Cardiac septum (tissue), 1 donor: ENCODE results near the gene GRPEL1. TPM values are rescaled to one million over a fixed set of nuclear protein-coding genes. Genes with fewer than 3 reads are reported as not detected.

Experiments
- DNase-seq: peaks from one replicate; pipeline ENCODE4 v3.0.0-alpha.2; 2020; ENCODE audit warnings: low spot score
- intact Hi-C: fragments of 100-400 bp; cut with DNase I; formaldehyde crosslinking; loops from one replicate; pipeline ENCODE4 v1.14.0; 2022
- total RNA-seq: library from RNA; stranded (reverse); fragmentation: NEBNext Ultra II Directional; extraction: Animal tissue kit (Norgen Biotek cat#: 25700); gene quantifications from one replicate; pipeline ENCODE4 v1.2.1, GENCODE V29; 2021
- donor health status: DM: no; HTN: no; CAD: no.

Gene GRPEL1
- total RNA-seq, 1 donor from 2014 or later: 43.5 TPM

GRCh38 chr4:7051144-7051495, 16.7 kb downstream of the GRPEL1 start:
- DNase-seq: no peak
- intact Hi-C loops: no loop called here

GRCh38 chr4:7050481-7051143, 17.3 kb downstream of the GRPEL1 start:
- no peak for DNase-seq
- intact Hi-C loops: no loop called here

GRCh38 chr4:7049739-7050138, 18.1 kb downstream of the GRPEL1 start:
- intact Hi-C loops: loop anchor here (10.0 kb wide), 1 partner anchor 335 kb away; the partner anchor contains the start of gene BLOC1S4
- no peak for DNase-seq

- intact Hi-C loops: loop anchor here (10.0 kb wide), 1 partner anchor 334 kb away; the partner anchor contains the start of gene BLOC1S4
- DNase-seq: no peak
These were observed 18.6 kb downstream of the GRPEL1 start for GRCh38 chr4:7049295-7049694.

GRCh38 chr4:7048642-7049041, 19.2 kb downstream of the GRPEL1 start:
- DNase-seq: no peak
- intact Hi-C loops: loop anchor here (10.0 kb wide), 1 partner anchor 334 kb away; the partner anchor contains the start of gene BLOC1S4

- DNase-seq: no peak
- intact Hi-C loops: loop anchor here (10.0 kb wide), 1 partner anchor 332 kb away; the partner anchor contains the start of gene BLOC1S4
These were observed 20.9 kb downstream of the GRPEL1 start for GRCh38 chr4:7046971-7047370.

GRCh38 chr4:7045961-7046921, 21.6 kb downstream of the GRPEL1 start:
- intact Hi-C loops: loop anchor here (10.0 kb wide), 1 partner anchor 331 kb away; the partner anchor contains the start of gene BLOC1S4
- DNase-seq: no peak

- DNase-seq: no peak
- intact Hi-C loops: loop anchor here (10.0 kb wide), 1 partner anchor 331 kb away; the partner anchor contains the start of gene BLOC1S4
These were observed 22.3 kb downstream of the GRPEL1 start for GRCh38 chr4:7045553-7045952.

GRCh38 chr4:7044137-7044930, 23.5 kb downstream of the GRPEL1 start:
- no peak for DNase-seq
- intact Hi-C loops: loop anchor here (1.0 to 10.0 kb wide), 2 partner anchors 24 to 330 kb away; partner anchors contain the start of genes BLOC1S4 and GRPEL1

GRCh38 chr4:7043284-7044136, 24.4 kb downstream of the GRPEL1 start, which contains the start of gene TADA2B:
Gene TADA2B, plus strand, starts transcription at chr4:7043372. Its CDS starts 208 bp downstream, at chr4:7043580.
- no peak for DNase-seq
- intact Hi-C loops: loop anchor here (1.0 to 10.0 kb wide), 3 partner anchors 25 to 329 kb away; partner anchors contain the start of genes BLOC1S4 and GRPEL1

GRCh38 chr4:7042503-7043283, 25.2 kb downstream of the GRPEL1 start:
- intact Hi-C loops: loop anchor here (2.0 to 10.0 kb wide), 2 partner anchors 56 to 328 kb away; partner anchors contain the start of gene BLOC1S4
- DNase-seq: peak; percentile 98

GRCh38 chr4:7041801-7042502, 25.9 kb downstream of the GRPEL1 start:
- intact Hi-C loops: loop anchor here (2.0 to 10.0 kb wide), 2 partner anchors 55 to 327 kb away; partner anchors contain the start of gene BLOC1S4
- DNase-seq: no peak

- intact Hi-C loops: loop anchor here (10.0 kb wide), 1 partner anchor 326 kb away; the partner anchor contains the start of gene BLOC1S4
- no peak for DNase-seq
These were observed 26.6 kb downstream of the GRPEL1 start for GRCh38 chr4:7041246-7041645.

GRCh38 chr4:7040765-7041164, 27.1 kb downstream of the GRPEL1 start:
- intact Hi-C loops: loop anchor here (10.0 kb wide), 1 partner anchor 326 kb away; the partner anchor contains the start of gene BLOC1S4
- no peak for DNase-seq

GRCh38 chr4:7037425-7037824, 30.4 kb downstream of the GRPEL1 start:
- intact Hi-C loops: no loop called here
- DNase-seq: no peak

- DNase-seq: no peak
- intact Hi-C loops: no loop called here
These were observed 33.4 kb downstream of the GRPEL1 start for GRCh38 chr4:7034262-7035081.
